H1 (cell line): Measurements from ENCODE around the gene NLGN4X. TPM values are rescaled to one million over a fixed set of nuclear protein-coding genes. Genes with fewer than 3 reads are reported as not detected.

Source experiments
- CTCF ChIA-PET: fragments of 300-600 bp; sonication (Branson Sonifier 250); formaldehyde crosslinking; loops from one replicate; lab custom pipeline; 2021; ENCODE audit not compliant: partially characterized antibody; lab: Charles Lee
- POLR2A ChIA-PET: fragments of 300-600 bp; sonication (Branson Sonifier 250); formaldehyde crosslinking; loops from one replicate; lab custom pipeline; 2021; ENCODE audit warnings: inconsistent platforms; ENCODE audit not compliant: partially characterized antibody; lab: Charles Lee
- DNase-seq, 2 experiments: peaks; one replicate each; pipeline versions ENCODE4 v3.0.0 to v3.0.0-alpha.2; 2010 to 2022; ENCODE audit warnings: low spot score in 2 of 2, low read depth in 1 of 2, mixed read lengths in 1 of 2
- FAIRE-seq: peaks from 2 replicates; lab custom pipeline; 2011; peaks lifted over from hg19 to GRCh38; lab: Jason Lieb, UNC
- H2AFZ ChIP-seq: 2 replicates; pipeline ENCODE4 v1.8.1; 2012; ENCODE audit warnings: low read length, inconsistent platforms
- H2AK5ac ChIP-seq: 2 replicates; pipeline ENCODE4 v1.6.1; 2013; ENCODE audit warnings: low read depth, low read length
- H2BK120ac ChIP-seq: replicated peaks from 2 replicates; pipeline ENCODE3; 2013; ENCODE audit warnings: low read depth, low read length, inconsistent platforms
- H2BK12ac ChIP-seq: 2 replicates; pipeline ENCODE4 v1.6.1; 2013; ENCODE audit warnings: low read depth, low read length
- H2BK15ac ChIP-seq: 2 replicates; pipeline ENCODE4 v1.6.1; 2013; ENCODE audit warnings: low read length
- H2BK20ac ChIP-seq: 2 replicates; pipeline ENCODE4 v1.6.1; 2013; ENCODE audit warnings: low read length
- H2BK5ac ChIP-seq: 2 replicates; pipeline ENCODE4 v1.6.1; 2013; ENCODE audit warnings: low read depth, low read length
- H3K14ac ChIP-seq: 2 replicates; pipeline ENCODE4 v1.6.1; 2013; ENCODE audit warnings: inconsistent platforms; ENCODE audit not compliant: insufficient read length
- H3K18ac ChIP-seq: 2 replicates; pipeline ENCODE4 v1.6.1; 2013; ENCODE audit warnings: low read length; ENCODE audit errors: extremely low read depth
- H3K23ac ChIP-seq: 2 replicates; pipeline ENCODE4 v1.6.1; 2013; ENCODE audit warnings: inconsistent platforms; ENCODE audit not compliant: insufficient read length
- H3K23me2 ChIP-seq: 2 replicates; pipeline ENCODE4 v1.6.1; 2013; ENCODE audit warnings: low read depth, low read length
- H3K27ac ChIP-seq: 2 replicates; pipeline ENCODE4 v1.6.1; 2011; ENCODE audit warnings: low read depth, low read length, inconsistent platforms
- H3K27me3 ChIP-seq, 4 experiments: replicated peaks in 1 of 4; 1 replicate in 1 of 4; 2 replicates in 3 of 4; pipeline versions ENCODE4 v1.6.1 to v1.8.1; 2011 to 2013; ENCODE audit warnings: low read length in 3 of 4, mild to moderate bottlenecking in 3 of 4, inconsistent platforms in 2 of 4, mixed read lengths in 2 of 4, moderate library complexity in 1 of 4; ENCODE audit not compliant: control insufficient read depth in 3 of 4, insufficient read depth in 3 of 4; ENCODE audit errors: extremely low read depth in 1 of 4
- H3K36me3 ChIP-seq, 4 experiments: 2 replicates each; pipeline versions ENCODE4 v1.6.1 to v1.8.1; 2011 to 2013; ENCODE audit warnings: mild to moderate bottlenecking in 4 of 4, low read length in 3 of 4, moderate library complexity in 2 of 4, control low read depth in 1 of 4, inconsistent platforms in 1 of 4; ENCODE audit not compliant: insufficient read depth in 4 of 4, control insufficient read depth in 2 of 4
- H3K4ac ChIP-seq: replicated peaks from 2 replicates; pipeline ENCODE3; 2013; ENCODE audit warnings: low read length, low read depth, mixed read lengths, inconsistent platforms; ENCODE audit not compliant: insufficient read length
- H3K4me1 ChIP-seq, 4 experiments: replicated peaks in 1 of 4; 1 replicate in 1 of 4; 2 replicates in 3 of 4; pipeline versions ENCODE4 v1.6.1 to v1.8.1; 2011 to 2013; ENCODE audit warnings: low read length in 3 of 4, inconsistent platforms in 2 of 4, mixed read lengths in 1 of 4; ENCODE audit not compliant: insufficient read depth in 4 of 4, control insufficient read depth in 3 of 4
- H3K4me2 ChIP-seq, 2 experiments: 2 replicates each; pipeline versions ENCODE4 v1.6.1 to v1.8.1; 2011 to 2013; ENCODE audit warnings: low read depth in 2 of 2, low read length in 2 of 2, control low read depth in 1 of 2, inconsistent platforms in 1 of 2, mild to moderate bottlenecking in 1 of 2; ENCODE audit not compliant: insufficient read depth in 1 of 2
- H3K4me3 ChIP-seq, 4 experiments: fragments of 200-600, 300-600 bp in 1 of 4; sonication (generic), shearing (Covaris generic), sonication (Bioruptor Twin) in 1 of 4; 2 replicates each; pipeline versions ENCODE4 v1.5.1 to v1.8.1; 2011 to 2016; ENCODE audit warnings: low read length in 4 of 4, low read depth in 3 of 4, control low read depth in 2 of 4, inconsistent platforms in 2 of 4, mild to moderate bottlenecking in 2 of 4, mixed read lengths in 1 of 4, moderate library complexity in 1 of 4; ENCODE audit not compliant: insufficient read depth in 2 of 4; ENCODE audit errors: extremely low read depth in 1 of 4
- H3K56ac ChIP-seq: replicated peaks from 2 replicates; pipeline ENCODE3; 2013; ENCODE audit warnings: low read depth, mild to moderate bottlenecking, mixed read lengths, low read length, inconsistent platforms; ENCODE audit not compliant: insufficient read length
- H3K79me1 ChIP-seq: 2 replicates; pipeline ENCODE4 v1.6.1; 2013; ENCODE audit warnings: low read depth, low read length, control low read depth
- H3K79me2 ChIP-seq, 2 experiments: 2 replicates each; pipeline versions ENCODE4 v1.6.1 to v1.8.1; 2012 to 2013; ENCODE audit warnings: low read length in 2 of 2, mild to moderate bottlenecking in 2 of 2, inconsistent platforms in 1 of 2; ENCODE audit not compliant: insufficient read depth in 2 of 2, control insufficient read depth in 1 of 2
- H3K9ac ChIP-seq, 4 experiments: replicated peaks in 1 of 4; 1 replicate in 1 of 4; 2 replicates in 3 of 4; pipeline versions ENCODE4 v1.6.1 to v1.8.1; 2011 to 2013; ENCODE audit warnings: low read depth in 3 of 4, low read length in 3 of 4, control low read depth in 2 of 4, mild to moderate bottlenecking in 2 of 4, moderate library complexity in 2 of 4, inconsistent platforms in 1 of 4; ENCODE audit errors: extremely low read depth in 1 of 4
- H3K9me3 ChIP-seq, 2 experiments: 2 replicates each; pipeline versions ENCODE4 v1.6.1 to v1.8.1; 2012 to 2013; ENCODE audit warnings: mild to moderate bottlenecking in 2 of 2, moderate library complexity in 2 of 2, control low read depth in 1 of 2, inconsistent platforms in 1 of 2, low read depth in 1 of 2, low read length in 1 of 2, mixed read lengths in 1 of 2; ENCODE audit not compliant: insufficient read depth in 2 of 2
- H4K20me1 ChIP-seq, 2 experiments: replicated peaks in 1 of 2; 2 replicates each; pipeline versions ENCODE3 to v1.8.1; 2011 to 2013; ENCODE audit warnings: inconsistent platforms in 2 of 2, low read length in 2 of 2, mild to moderate bottlenecking in 1 of 2; ENCODE audit not compliant: insufficient read depth in 2 of 2, control insufficient read depth in 1 of 2
- H4K5ac ChIP-seq: 2 replicates; pipeline ENCODE4 v1.6.1; 2013; ENCODE audit warnings: low read length, low read depth, mixed read lengths, inconsistent platforms; ENCODE audit not compliant: insufficient read length
- H4K8ac ChIP-seq: 2 replicates; pipeline ENCODE4 v1.8.0; 2013; ENCODE audit warnings: mild to moderate bottlenecking, moderate library complexity, low read length, inconsistent platforms; ENCODE audit not compliant: insufficient read depth; ENCODE audit errors: extremely low read depth
- H4K91ac ChIP-seq: replicated peaks from 2 replicates; pipeline ENCODE3; 2013; ENCODE audit warnings: low read length, mixed read lengths, inconsistent platforms; ENCODE audit not compliant: insufficient read length
- ASH2L ChIP-seq: fragments of 200-600, 300-600 bp; sonication (generic); IDR thresholded peaks from one replicate; pipeline ENCODE4 v1.7.1; 2017; ENCODE audit warnings: low read length
- BCL11A ChIP-seq, 2 experiments: IDR thresholded peaks; one replicate each; pipeline ENCODE4 v1.6.1; 2011; ENCODE audit warnings: low read depth in 2 of 2, low read length in 2 of 2, mild to moderate bottlenecking in 2 of 2
- CBX8 ChIP-seq: fragments of 300-800, 300-1000 bp; sonication (generic); IDR thresholded peaks from 2 replicates; pipeline ENCODE4 v1.7.1; 2016; ENCODE audit warnings: low read depth, low read length, borderline replicate concordance
- JUND ChIP-seq: IDR thresholded peaks from 2 replicates; pipeline ENCODE4 v1.6.1; 2011; ENCODE audit warnings: mild to moderate bottlenecking, improper control_type of control experiment, low read length
- KDM4A ChIP-seq: IDR thresholded peaks from one replicate; pipeline ENCODE4 v1.7.1; 2012; ENCODE audit warnings: low read depth, mild to moderate bottlenecking, moderate library complexity, low read length, inconsistent platforms; ENCODE audit not compliant: severe bottlenecking
- MAFK ChIP-seq: IDR thresholded peaks from 2 replicates; pipeline ENCODE4 v1.6.1; 2012; ENCODE audit warnings: low read depth, mild to moderate bottlenecking, improper control_type of control experiment, low read length
- POU5F1 ChIP-seq: IDR thresholded peaks from 2 replicates; pipeline ENCODE4 v1.6.1; 2011; ENCODE audit warnings: low read depth, mild to moderate bottlenecking, low read length, moderate library complexity
- RNF2 ChIP-seq: fragments of 200-900, 300-1000 bp; sonication (generic); IDR thresholded peaks from 2 replicates; pipeline ENCODE4 v1.7.1; 2016; ENCODE audit warnings: borderline replicate concordance, low read depth, mild to moderate bottlenecking, antibody characterized with exemption, low read length; ENCODE audit not compliant: poor library complexity, severe bottlenecking; ENCODE audit errors: missing control alignments
- SAP30 ChIP-seq: fragments of 300-600 bp; sonication (generic); IDR thresholded peaks from 2 replicates; pipeline ENCODE4 v1.7.1; 2012; ENCODE audit warnings: low read length, moderate library complexity, mild to moderate bottlenecking, inconsistent platforms; ENCODE audit not compliant: insufficient read depth, insufficient replicate concordance
- SP4 ChIP-seq: IDR thresholded peaks from 2 replicates; pipeline ENCODE4 v1.6.1; 2012; ENCODE audit warnings: low read length, inconsistent platforms
- TAF1 ChIP-seq: IDR thresholded peaks from 2 replicates; pipeline ENCODE4 v1.6.1; 2011; ENCODE audit warnings: mild to moderate bottlenecking, low read depth, low read length
- ZNF274 ChIP-seq: IDR thresholded peaks from 2 replicates; pipeline ENCODE4 v1.7.0; 2012; ENCODE audit warnings: low read length, borderline replicate concordance; ENCODE audit errors: extremely low read depth
- WGBS, 2 experiments: shearing (Covaris generic) in 1 of 2; methylation state at CpG; one replicate each; pipeline versions ENCODE4 v1.1.6 to v1.1.7; 2013 to 2015; ENCODE audit warnings: low lambda C conversion rate in 2 of 2, mixed read lengths in 2 of 2, inconsistent platforms in 1 of 2, low coverage in 1 of 2, missing lambda C conversion rate in 1 of 2; ENCODE audit not compliant: insufficient replicate concordance in 2 of 2, insufficient coverage in 1 of 2, insufficient read length in 1 of 2; ENCODE audit errors: extremely low coverage in 1 of 2, missing lambda C conversion rate in 1 of 2; 5-methylcytosine and 5-hydroxymethylcytosine counted together
- polyA plus RNA-seq, 7 experiments: library from polyadenylated mRNA; depleted of rRNA in 3 of 7; stranded (reverse) in 5 of 7; unstranded in 2 of 7; fragments of >200 nt in 5 of 7; fragments of 200-250 nt in 2 of 7; gene quantifications; 1 replicate in 5 of 7; 2 replicates in 1 of 7; 4 replicates in 1 of 7; pipeline versions ENCODE4 v1.2.1 to v1.2.3, GENCODE V29; 2011 to 2013; ENCODE audit warnings: missing spikeins in 2 of 7, mixed read lengths in 2 of 7
- total RNA-seq: library from RNA; stranded (reverse); fragmentation: NEBNext Ultra II Directional; extraction: Animal tissue kit (Norgen Biotek cat#: 25700); gene quantifications from 2 replicates; pipeline ENCODE4 v1.2.1, GENCODE V29; 2021
- TF ChIP-seq, protein P1 (sequence below): IDR thresholded peaks from 2 replicates; pipeline ENCODE4 v1.6.1; 2012; ENCODE audit warnings: low read length, inconsistent platforms

Gene NLGN4X
- total and polyA plus RNA-seq, 2 of the 8 experiments (the other 6 are each of a cell fraction or from before 2014, with no cell fraction given) = 104 to 124 TPM

DNA sequence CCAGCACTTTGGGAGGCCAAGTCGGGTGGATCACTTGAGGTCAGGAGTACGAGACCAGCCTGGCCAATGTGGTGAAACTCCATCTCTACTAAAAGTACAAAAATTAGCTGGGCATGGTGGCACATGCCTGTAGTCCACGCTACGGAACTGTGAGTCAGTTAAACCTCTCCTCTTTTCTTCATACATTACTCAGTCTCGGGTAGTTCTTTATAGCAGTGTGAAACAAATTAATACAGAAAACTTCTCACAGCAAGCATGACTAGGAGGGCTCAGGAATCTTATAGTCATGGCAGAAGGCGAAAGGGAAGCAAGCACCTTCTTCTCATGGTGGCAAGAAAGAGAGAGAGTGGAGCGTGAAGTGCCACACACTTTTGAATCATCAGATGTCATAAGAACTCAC lies 358.9 kb downstream of the NLGN4X start:
- Histone ChIP-seq H2BK12ac (no peak overlapping the region), H3K4me2 (no peak overlapping the region), H3K4me3 (no peak overlapping the region), H3K56ac (no peak overlapping the region), H3K27ac (no peak overlapping the region), H3K14ac (no peak overlapping the region), H3K79me2 (no peaks in the 10 kb centered on the region), H2AK5ac (no peak overlapping the region), H3K4me1 (peaks cover 0 to 5% (median 0%) of the 10 kb centered on the region in 4 experiments; a peak in 1 of 7 replicates), H2BK15ac (no peak overlapping the region), H4K5ac (no peak overlapping the region), H3K9me3 (no peaks in the 10 kb centered on the region), H3K79me1 (no peaks in the 10 kb centered on the region), H3K23ac (no peak overlapping the region), H3K27me3 (no peaks in the 10 kb centered on the region), H4K20me1 (no peaks in the 10 kb centered on the region), H3K4ac (no peak overlapping the region), H4K8ac (no peak overlapping the region), H2BK20ac (no peak overlapping the region), H3K9ac (no peak overlapping the region), H2BK120ac (no peak overlapping the region), H2BK5ac (no peak overlapping the region), H3K18ac (no peak overlapping the region), H3K23me2 (no peaks in the 10 kb centered on the region), H3K36me3 (no peaks in the 10 kb centered on the region), H2AFZ (no peak overlapping the region), H4K91ac (no peak overlapping the region)
- FAIRE-seq (no peak), DNase-seq (no peak)
- WGBS, 2 experiments = 92% methylated on average over 2 of the region's 7 CpGs; no CpG with 5 or more reads in 1 of the 2 experiments
- POLR2A ChIA-PET = no interaction called here
- TF ChIP-seq MAFK = no peak
- TF ChIP-seq SP4 = no peak
- no peak for TF ChIP-seq POU5F1
- no peak for TF ChIP-seq JUND
- no peak for TF ChIP-seq BCL11A (IDR thresholded peaks at IDR 0.05; ENCODE audit: low read depth in 2 of 2, low read length in 2 of 2)
- no peak for TF ChIP-seq CBX8
- no peak for TF ChIP-seq RNF2
- no peak for TF ChIP-seq SAP30
- TF ChIP-seq KDM4A = no peak
- TF ChIP-seq ZNF274 = no peak
- TF ChIP-seq ASH2L = no peak
- TF ChIP-seq, protein P1, sequence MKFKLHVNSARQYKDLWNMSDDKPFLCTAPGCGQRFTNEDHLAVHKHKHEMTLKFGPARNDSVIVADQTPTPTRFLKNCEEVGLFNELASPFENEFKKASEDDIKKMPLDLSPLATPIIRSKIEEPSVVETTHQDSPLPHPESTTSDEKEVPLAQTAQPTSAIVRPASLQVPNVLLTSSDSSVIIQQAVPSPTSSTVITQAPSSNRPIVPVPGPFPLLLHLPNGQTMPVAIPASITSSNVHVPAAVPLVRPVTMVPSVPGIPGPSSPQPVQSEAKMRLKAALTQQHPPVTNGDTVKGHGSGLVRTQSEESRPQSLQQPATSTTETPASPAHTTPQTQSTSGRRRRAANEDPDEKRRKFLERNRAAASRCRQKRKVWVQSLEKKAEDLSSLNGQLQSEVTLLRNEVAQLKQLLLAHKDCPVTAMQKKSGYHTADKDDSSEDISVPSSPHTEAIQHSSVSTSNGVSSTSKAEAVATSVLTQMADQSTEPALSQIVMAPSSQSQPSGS = no peak
- no peak for TF ChIP-seq TAF1
- CTCF ChIA-PET = interaction anchor here (0.7 kb wide), 1 partner anchor 9 kb away, joined by 3 read pairs; no protein-coding TSS in a partner anchor
